ENCODE measurements around the gene HES2. TPM values are rescaled to one million over a fixed set of nuclear protein-coding genes. Genes with fewer than 3 reads are reported as not detected.
"Not testable (repeated sequence)": the region's sequence is repeated elsewhere in the genome, so short reads cannot be mapped to it uniquely, and the experiment has no call there.

HES2 gene
- total and polyA plus RNA-seq, 2 experiments from 2014 or later = 0.27 to 1.2 TPM

GRCh38 chr1:6378096-6378746 is 41.5 kb downstream of the HES2 start:
- Histone ChIP-seq H3K27ac (no peak overlapping the region), H3K4me2 (no peak overlapping the region), H3K4me3 (no peak overlapping the region), H3K4me1 (ENCODE audit: insufficient read depth) (no peaks in the 10 kb centered on the region), H4K20me1 (ENCODE audit: insufficient read depth, poor library complexity, severe bottlenecking) (no peaks in the 10 kb centered on the region), H3K36me3 (replicated peaks; ENCODE audit: insufficient read depth, low read depth) (no peaks in the 10 kb centered on the region), H3K9me3 (ENCODE audit: low read depth) (peaks cover 6% of the 10 kb centered on the region), H2AFZ (no peak overlapping the region), H3K27me3 (no peaks in the 10 kb centered on the region), H3K9me2 (replicated peaks; ENCODE audit: insufficient read depth) (no peaks in the 10 kb centered on the region), H3K79me2 (peaks cover 14% of the 10 kb centered on the region)
- no peak for DNase-seq (ENCODE audit: low spot score)
- WGBS (ENCODE audit: low lambda C conversion rate, missing lambda C conversion rate) = 87% methylated on average over 11 of the region's 12 CpGs
- no peak for TF ChIP-seq CTCF (IDR thresholded peaks at IDR 0.05; ENCODE audit: poor library complexity)
- TF ChIP-seq EZH2phosphoT487 (IDR thresholded peaks at IDR 0.05; ENCODE audit: low read depth, severe bottlenecking, unreplicated experiment) = no peak
- TF ChIP-seq EZH2 (IDR thresholded peaks at IDR 0.05; ENCODE audit: borderline replicate concordance) = no peak

GRCh38 chr1:6373961-6374720 is 45.6 kb downstream of the HES2 start:
- Histone ChIP-seq H3K9me3 (ENCODE audit: low read depth) (no peaks in the 10 kb centered on the region), H3K4me2 (no peak overlapping the region), H2AFZ (no peak overlapping the region), H3K4me3 (no peak overlapping the region), H3K4me1 (ENCODE audit: insufficient read depth) (no peaks in the 10 kb centered on the region), H3K36me3 (replicated peaks; ENCODE audit: insufficient read depth, low read depth) (no peaks in the 10 kb centered on the region), H3K79me2 (peaks cover 4% of the 10 kb centered on the region), H3K27ac (no peak overlapping the region), H4K20me1 (ENCODE audit: insufficient read depth, poor library complexity, severe bottlenecking) (no peaks in the 10 kb centered on the region), H3K27me3 (no peaks in the 10 kb centered on the region), H3K9me2 (replicated peaks; ENCODE audit: insufficient read depth) (no peaks in the 10 kb centered on the region)
- WGBS (ENCODE audit: low lambda C conversion rate, missing lambda C conversion rate) = 98% methylated on average over 8 of the region's 8 CpGs
- no peak for DNase-seq (ENCODE audit: low spot score)
- TF ChIP-seq EZH2 (IDR thresholded peaks at IDR 0.05; ENCODE audit: borderline replicate concordance) (no peak), EZH2phosphoT487 (IDR thresholded peaks at IDR 0.05; ENCODE audit: low read depth, severe bottlenecking, unreplicated experiment) (no peak), CTCF (IDR thresholded peaks at IDR 0.05; ENCODE audit: poor library complexity) (no peak)

GRCh38 chr1:6372236-6372635 is 47.5 kb downstream of the HES2 start:
- H3K36me3 ChIP-seq (replicated peaks; ENCODE audit: insufficient read depth, low read depth); H3K27ac ChIP-seq; H3K9me2 ChIP-seq (replicated peaks; ENCODE audit: insufficient read depth); H2AFZ ChIP-seq; H3K4me3 ChIP-seq; H3K27me3 ChIP-seq; H3K4me1 ChIP-seq (ENCODE audit: insufficient read depth); H4K20me1 ChIP-seq (ENCODE audit: insufficient read depth, poor library complexity, severe bottlenecking); H3K4me2 ChIP-seq; H3K9me3 ChIP-seq (ENCODE audit: low read depth); DNase-seq (ENCODE audit: low spot score); H3K79me2 ChIP-seq: not testable (repeated sequence)
- whole genome bisulfite sequencing (ENCODE audit: low lambda C conversion rate, missing lambda C conversion rate) = 76% methylated on average over 7 of the region's 7 CpGs

GRCh38 chr1:6370006-6370405 is 49.7 kb downstream of the HES2 start:
- Histone ChIP-seq H3K27ac (no peak overlapping the region), H3K9me2 (replicated peaks; ENCODE audit: insufficient read depth) (no peaks in the 10 kb centered on the region), H3K36me3 (replicated peaks; ENCODE audit: insufficient read depth, low read depth) (no peaks in the 10 kb centered on the region), H2AFZ (no peak overlapping the region), H3K4me2 (no peak overlapping the region), H3K4me1 (ENCODE audit: insufficient read depth) (no peaks in the 10 kb centered on the region), H3K4me3 (no peak overlapping the region), H3K27me3 (no peaks in the 10 kb centered on the region), H4K20me1 (ENCODE audit: insufficient read depth, poor library complexity, severe bottlenecking) (no peaks in the 10 kb centered on the region), H3K79me2 (peaks cover 2% of the 10 kb centered on the region), H3K9me3 (ENCODE audit: low read depth) (no peaks in the 10 kb centered on the region)
- no peak for DNase-seq (ENCODE audit: low spot score)
- 86% methylated on average over 4 of the region's 4 CpGs for WGBS (ENCODE audit: low lambda C conversion rate, missing lambda C conversion rate)
- TF ChIP-seq CTCF (IDR thresholded peaks at IDR 0.05; ENCODE audit: poor library complexity) (no peak), EZH2phosphoT487 (IDR thresholded peaks at IDR 0.05; ENCODE audit: low read depth, severe bottlenecking, unreplicated experiment) (no peak), EZH2 (IDR thresholded peaks at IDR 0.05; ENCODE audit: borderline replicate concordance) (no peak)
